ENCODE measurements around the gene CXCR1.
"Not testable (repeated sequence)": the region's sequence is repeated elsewhere in the genome, so short reads cannot be mapped to it uniquely, and the experiment has no call there.

Gene CXCR1

DNA sequence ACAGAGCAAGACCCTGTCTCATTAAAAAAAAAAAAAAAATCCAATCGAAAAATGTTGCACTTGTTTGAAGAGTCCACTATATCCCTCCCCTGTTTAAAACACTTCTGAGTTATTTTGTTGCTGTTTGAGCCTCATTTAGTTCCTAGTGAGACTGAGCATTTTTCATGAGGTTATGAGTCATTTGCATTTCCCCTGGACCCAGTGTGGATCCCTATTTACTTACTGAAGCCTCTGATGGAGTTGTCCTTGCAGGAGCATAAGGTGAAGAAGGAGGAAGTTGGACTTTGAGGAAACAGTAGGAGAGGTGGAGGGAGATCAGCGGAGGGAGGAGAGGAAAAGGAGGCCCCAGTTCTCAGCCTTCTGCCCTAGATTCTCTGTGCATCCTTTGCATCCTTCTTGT lies 5.1 kb downstream of the CXCR1 start:
- no peak for DNase-seq (ENCODE audit: low spot score)

DNA sequence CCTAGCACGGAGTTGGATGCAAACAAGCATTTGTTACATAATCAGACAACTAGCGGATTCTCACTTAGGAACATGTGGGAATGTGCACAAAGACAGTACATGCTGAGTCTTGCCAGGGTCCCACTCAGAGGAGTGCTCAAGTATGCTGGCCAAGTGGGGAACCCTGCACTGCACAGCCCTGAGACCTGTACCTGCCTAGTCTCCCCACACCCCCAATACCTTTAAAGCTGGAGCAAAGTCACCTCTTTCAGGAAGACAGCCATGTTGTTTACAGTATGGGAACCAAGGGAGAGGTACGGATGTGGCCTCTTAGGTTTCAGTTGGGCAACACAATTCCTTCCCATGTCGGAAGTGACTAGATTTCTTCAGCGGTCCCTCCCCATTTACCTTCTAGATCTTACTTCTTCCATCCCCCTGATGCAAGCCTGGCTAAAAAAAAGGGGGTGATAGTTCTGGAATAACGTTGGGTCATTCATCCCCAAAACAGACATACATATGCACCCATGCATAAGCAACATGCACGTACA lies 10.7 kb downstream of the CXCR1 start:
- DNase-seq (ENCODE audit: low spot score): no peak

DNA sequence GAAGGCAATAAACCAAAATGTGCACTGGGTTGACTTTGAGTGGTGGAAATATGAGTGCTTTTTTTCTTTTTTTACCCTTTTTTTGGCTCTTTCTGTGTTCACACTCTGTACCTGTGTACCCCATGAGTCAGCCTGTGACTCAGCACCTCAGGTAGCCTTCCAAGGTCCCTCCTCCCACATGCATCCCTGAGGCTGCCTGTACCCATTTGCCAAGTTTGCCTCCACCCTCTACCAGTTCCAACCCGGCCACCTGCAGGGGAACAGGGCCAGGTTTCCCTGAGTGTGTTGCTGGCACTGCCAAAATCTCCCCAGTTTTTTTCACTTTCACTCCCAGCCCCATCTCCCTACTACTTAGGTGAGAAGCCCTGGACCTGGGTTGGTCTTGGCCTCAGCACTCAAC lies 14.0 kb downstream of the CXCR1 start:
- DNase-seq (ENCODE audit: low spot score): no peak

DNA sequence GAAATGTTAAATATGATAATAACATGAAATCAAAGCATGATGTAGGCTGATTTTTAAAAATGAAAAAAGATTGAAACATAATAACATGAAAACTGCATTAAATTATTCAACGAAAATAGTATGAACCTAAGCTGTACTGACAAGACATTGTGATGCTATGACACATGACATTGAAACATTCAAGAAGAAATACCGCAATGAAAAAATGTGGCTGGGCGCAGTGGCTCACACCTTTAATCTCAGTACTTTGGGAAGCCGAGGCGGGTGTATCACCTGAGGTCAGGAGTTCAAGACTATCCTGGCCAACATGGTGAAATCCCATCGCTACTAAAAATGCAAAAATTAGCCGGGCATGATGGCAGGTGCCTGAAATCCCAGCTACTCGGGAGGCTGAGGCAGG lies 14.6 kb downstream of the CXCR1 start:
- no peak for DNase-seq (ENCODE audit: low spot score)

DNA sequence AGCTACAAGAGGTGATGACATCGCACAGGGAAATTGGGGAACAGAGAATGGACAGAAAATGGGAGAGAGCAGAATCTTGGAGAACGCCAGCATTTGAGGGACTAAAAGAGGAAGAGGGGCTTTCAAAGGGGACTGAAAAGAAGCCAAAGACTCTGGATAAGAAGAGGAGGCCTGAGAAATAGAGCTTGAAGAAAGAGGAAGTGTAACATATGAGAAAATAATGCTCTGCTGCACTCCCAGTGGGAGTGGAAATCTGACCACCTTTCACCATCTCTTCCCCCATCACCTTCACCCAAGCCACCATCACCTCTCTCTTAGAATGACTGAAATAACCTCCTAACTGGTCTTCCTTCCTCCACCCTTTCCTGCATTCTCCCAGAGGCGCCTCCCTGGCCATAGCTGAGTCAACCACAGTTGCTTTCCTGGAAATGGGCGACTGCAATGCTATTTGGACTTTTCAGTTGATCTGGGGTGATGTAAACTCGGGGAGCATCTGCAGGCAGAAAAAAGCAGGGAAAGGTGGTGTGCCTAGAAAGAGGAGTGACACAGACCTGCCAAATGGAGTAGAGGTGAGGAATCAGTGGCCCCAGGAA lies 16.8 kb downstream of the CXCR1 start:
- DNase-seq (ENCODE audit: low spot score): no peak

DNA sequence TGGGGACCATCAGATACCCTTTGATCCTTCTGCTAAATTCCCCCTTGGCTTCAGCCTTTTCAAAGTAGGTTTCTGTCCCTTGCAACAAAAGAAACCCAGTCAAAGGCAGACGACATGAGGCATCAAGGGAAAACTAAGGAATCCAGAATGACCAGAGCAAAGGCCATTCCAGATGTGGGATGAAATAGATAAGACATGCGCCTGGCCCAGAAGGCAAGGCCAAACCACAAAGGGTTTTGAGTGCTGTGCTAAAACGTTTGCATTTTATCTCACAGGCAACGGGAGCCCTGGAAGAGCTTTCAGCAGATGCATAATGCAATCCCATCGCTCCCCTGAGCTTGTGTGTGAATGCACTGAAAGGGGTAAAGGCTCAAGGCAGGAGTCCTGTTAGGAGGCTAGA lies 17.7 kb downstream of the CXCR1 start:
- no peak for DNase-seq (ENCODE audit: low spot score)

DNA sequence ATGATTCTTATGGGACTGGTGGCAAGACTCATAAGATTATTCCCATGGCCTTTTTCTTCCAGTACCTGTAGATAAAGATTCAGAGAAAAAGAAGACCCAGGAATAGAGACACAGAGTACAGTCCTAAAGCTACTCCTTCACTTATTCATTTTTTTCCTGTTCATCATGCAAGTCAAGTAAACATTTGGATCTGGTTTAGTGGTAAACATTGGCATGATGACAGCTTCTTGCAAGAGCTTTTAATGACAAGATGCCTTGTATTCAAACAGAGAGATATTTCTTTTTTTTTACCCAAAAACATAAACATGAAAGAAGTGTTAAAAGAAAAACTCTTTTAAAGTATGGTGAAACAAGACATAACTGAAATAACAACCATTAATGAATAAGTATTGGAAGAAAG lies 20.7 kb downstream of the CXCR1 start:
- DNase-seq (ENCODE audit: low spot score): no peak

DNA sequence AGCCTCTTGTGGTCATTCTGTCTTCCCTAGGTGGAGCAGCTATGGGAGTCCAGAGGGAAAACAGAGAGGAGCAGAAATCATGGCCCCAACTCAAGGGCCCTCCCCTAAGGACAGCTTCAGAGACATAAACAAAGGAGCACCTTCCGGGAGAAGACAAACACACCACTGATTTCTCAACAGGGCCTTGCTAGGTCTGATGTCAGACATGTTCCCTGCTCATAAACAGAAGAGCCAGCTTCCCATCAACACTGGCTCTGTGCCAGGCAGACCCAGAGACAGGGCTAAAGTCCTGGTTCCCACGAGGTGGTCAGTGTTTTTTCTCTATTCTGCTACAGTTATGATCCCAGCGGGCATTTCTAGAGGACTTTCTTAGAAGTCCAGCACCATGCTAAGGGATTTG lies 21.6 kb downstream of the CXCR1 start:
- no peak for DNase-seq (ENCODE audit: low spot score)

DNA sequence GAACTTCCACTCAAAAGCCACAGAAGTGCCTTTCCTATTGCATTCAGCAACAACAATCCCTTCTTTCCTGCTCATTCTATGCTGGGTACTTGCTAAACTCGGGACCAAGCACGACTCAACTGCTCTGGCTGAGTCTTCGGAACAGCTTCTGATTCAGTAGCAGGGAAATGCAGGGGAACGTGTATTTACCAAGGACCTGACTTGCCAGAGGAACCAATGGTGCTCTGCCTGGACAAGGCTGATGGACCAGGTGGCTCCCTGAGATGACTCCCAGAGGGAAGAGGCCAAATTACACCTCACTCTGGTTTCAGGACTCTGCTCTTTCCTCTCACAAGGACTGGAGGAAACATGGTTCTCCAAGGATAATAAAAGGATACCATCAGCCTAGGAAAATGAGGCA lies 28.7 kb downstream of the CXCR1 start:
- DNase-seq (ENCODE audit: low spot score): no peak

DNA sequence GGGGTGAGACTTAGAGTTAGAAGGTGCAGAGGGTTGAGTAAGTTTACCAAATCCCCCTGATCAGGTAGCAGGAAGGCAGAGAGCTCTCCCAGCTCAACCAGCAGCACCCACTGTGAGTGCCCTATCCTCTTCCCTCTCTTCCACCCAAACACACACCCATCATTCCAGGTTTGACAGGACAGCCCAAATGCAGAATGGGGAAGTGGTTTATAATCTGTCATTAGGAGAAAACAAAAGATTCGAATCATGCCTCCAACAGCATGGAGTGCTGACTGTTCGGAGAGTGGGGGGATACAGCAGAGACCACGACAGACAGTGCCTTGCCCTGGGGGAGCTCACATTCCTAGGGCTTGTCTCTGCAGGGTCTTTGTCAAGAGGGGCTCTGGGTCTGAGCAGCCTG lies 29.2 kb downstream of the CXCR1 start:
- DNase-seq (ENCODE audit: low spot score): no peak

DNA sequence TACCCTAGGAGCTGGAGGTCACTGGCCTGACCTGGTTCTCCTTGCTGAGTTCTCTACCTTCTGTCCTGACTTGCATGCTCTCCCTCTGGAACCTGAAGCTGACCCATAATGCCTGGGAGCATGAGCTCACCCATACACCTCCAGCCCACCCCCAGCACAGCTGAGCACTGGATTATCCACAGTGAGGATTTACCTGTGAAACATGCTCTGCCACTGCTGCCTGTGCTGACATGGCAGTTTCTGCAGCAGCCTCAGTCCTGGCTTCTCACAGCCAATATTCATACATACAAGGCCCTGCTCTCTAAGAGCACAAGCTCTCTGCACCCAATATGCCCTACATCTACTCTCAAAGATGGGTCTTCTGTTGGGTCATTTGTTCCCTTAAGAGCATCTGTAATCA lies 35.9 kb downstream of the CXCR1 start:
- DNase-seq (ENCODE audit: low spot score): no peak

DNA sequence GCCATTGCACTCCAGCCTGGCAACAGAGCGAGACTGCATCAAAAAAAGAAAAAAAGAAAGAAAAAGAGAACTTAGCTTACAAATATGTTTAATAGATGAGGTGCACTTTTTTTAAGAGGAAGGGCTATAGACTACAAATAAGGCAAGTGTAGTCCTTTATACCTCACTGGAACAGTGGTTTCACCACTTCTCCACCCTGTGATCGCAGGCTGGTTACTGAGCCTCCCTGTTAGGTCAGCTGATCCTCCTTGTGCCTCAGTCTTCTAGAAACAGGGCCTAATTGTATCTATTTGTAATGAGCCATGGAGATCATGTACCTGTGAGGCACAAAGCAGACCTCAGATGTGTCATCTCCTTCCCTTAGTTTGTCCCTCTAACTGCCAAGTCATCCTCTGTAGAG lies 36.4 kb downstream of the CXCR1 start:
- DNase-seq (ENCODE audit: low spot score): no peak

DNA sequence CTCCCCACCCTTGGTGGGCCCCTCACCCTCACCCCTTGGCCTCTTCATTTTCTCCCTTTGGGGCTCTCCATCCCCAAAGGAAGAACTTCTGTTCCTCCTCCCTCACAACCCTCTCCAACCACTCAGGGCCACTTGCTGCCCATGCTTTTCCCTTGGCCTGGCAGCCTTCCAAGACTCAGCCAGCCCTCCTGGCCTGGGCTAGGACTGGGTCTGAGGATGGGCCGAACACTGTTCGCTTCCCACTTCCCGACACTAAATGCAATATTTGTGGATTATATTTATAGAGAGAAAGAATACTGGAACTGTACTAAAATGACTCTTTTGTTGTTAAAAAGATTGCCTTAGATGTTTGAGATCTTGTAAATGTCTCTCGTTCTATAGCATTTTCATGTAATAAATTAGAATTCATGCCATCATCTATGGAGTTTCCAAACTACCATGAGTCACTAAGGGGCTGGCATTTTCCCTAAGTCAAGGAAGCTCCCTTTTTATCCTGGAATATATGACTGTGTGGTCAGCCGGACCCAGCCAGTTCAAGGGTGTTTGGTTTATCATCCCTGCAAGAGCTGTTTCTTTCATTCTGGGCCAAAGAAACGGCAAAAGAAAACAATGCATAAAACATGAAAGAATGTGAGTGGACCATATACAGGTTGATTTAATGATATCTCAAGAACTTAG lies 37.2 kb downstream of the CXCR1 start:
- peak; percentile 4 for DNase-seq (ENCODE audit: low spot score)

DNA sequence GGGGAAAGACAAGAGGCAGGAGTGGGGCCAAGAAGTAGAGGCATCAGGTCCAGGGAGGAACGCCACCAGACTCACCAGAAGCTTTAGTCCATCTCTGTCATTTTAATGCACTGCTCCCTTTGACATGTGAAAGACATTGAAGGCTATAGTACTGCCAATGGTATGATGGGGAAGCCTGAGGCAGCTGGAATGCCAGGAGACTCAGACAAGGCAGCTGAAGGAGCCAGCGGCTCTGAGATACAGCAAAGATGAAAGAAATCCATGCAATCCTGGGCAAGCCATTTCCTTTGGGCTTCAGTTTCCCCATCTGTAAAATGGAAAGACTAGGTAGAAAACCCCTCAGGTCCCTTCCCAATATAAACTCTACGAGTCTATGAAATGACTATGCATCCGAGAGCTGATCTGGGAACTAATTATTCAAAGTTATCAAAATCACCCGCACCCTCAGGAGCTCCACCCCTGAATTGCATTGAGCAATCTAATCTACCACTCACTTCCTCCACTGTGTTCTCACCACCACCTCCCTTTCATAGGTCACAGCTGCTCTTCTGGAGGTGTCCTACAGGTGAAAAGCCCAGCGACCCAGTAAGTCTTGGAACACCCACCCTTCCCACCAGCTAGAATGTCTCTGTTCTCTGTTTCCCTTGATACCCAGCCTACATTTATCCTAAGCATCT lies 37.8 kb downstream of the CXCR1 start:
- DNase-seq (ENCODE audit: low spot score): no peak

DNA sequence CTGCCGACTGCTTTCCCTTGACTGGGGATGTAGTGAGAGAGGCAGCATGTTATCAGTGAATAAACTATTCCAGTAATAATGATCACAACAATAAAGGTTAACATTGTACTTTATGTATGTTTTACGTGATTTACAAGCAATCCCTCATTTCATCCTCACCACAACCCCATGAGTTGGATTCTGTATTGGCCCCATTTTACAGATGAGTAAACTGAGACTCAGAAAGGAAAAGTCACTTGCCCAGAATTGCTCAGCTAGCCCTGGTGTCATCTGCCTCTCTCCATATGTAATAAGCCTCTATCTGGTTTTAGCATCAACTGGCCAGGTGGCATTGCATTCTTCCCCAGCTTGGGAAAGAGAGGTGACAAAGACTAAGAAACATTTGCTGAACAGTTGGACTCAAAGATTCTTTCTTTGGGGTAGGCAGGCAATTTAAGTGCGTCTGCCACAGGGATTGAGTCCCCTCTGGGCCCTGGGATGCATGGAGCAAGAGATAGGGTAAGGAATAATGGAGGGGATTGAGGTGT lies 38.8 kb downstream of the CXCR1 start:
- DNase-seq (ENCODE audit: low spot score): no peak

DNA sequence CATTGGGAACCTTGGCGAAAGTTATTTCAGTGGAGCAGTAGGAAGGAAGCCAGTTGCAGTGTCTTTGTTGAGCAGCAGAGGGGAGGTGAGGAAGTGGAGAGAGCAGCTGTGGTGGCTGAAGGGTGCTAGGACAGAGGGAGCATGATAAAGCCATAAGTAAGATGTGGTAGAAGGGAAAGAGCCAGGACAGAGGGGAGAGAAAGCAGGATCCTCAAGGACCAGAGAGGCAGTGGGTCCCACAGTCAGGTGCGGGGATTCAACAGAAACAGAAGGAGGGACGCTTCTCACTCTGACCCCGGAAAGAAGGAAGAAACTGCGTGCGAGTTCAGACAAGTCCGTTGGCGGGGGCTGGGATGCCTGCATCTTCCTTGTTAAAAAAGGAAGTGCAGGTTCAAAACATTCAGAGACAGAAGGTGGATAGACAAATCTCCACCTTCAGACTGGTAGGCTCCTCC lies 41.1 kb downstream of the CXCR1 start, which contains the start of gene CXCR2:
Gene CXCR2, plus strand, starts transcription at position 403 of the 455 bp plus-strand sequence. CDS start 8,774 bp downstream, outside the sequence.
- DNase-seq (ENCODE audit: low spot score): no peak

DNA sequence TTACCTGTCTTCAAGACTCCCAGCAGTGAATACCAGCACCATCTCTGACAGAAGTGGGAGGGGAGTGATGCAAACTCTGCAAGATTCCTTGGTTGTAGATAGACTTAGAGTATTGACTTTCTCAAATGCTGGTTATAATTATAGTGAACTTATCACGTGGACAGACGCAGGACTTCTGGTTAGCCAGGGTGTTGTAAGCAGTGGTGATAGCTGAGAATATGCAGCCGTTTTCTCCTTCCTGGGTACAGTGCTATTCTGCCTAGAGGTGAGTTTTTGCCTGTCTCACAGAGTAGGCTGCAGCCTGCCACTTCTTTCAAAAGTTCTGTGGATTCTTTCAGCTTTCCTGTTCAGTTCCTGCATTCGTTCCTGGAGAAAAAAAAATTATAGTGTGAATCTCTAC lies 41.7 kb downstream of the CXCR1 start:
- no peak for DNase-seq (ENCODE audit: low spot score)

DNA sequence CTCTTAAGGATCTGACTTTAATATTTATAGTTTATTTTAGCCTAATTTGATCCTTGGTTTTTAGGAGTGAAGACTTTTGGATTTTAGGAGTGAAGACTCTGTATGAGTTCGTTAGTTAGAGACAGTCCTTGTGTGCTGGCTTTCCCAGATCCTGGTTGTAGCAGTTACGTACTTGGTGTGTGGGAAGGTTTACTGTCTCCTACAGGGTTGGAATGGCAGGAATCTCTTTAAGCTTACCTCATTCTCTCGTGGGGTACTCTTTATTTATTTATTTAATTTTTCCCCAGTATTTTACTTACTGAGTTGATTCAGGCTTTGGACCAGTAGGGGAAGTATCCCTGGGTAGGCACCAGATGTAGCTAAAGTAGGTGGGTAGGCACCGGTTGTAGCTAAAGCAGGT lies 42.8 kb downstream of the CXCR1 start:
- no peak for DNase-seq (ENCODE audit: low spot score)

DNA sequence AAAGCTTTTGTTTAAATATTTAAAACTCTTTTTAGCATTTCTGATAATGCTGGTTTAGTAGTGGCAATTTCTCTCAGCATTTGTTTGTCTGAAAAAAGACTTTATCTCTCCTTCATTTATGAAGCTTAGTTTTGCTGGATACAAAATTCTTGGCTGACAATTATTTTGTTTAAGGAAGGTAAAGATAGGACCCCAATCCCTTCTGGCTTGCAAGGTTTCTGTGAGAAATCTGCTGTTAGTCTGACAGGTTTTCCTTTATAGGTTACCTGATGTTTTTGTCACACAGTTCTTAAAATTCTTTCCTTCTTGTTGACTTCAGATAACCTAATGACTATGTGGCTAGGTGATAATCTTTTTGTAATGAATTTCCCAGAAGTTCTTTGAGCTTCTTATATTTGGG lies 44.5 kb downstream of the CXCR1 start:
- not testable (repeated sequence) for DNase-seq (ENCODE audit: low spot score)

DNA sequence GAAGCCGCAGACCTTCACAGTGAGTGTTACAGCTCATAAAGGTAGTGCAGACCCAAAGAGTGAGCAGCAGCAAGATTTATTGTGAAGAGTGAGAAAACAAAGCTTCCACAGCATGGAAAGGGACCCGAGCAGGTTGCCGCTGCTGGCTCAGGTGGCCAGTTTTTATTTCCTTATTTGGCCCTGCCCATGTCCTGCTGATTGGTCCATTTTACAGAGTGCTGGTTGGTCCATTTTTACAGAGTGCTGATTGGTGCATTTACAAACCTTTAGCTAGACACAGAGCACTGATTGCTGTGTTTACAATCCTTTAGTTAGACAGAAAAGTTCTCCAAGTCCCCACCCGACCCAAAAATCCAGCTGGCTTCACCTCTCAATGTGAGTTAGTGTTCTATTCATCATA lies 45.0 kb downstream of the CXCR1 start:
- not testable (repeated sequence) for DNase-seq (ENCODE audit: low spot score)
